AG04449 (cell line): Measurements from ENCODE around the gene NELL2.

ENCODE experiments used
- CTCF ChIA-PET: fragments of 350-600 bp; formaldehyde crosslinking; extraction: SDS; loops from one replicate; lab custom pipeline; 2021; ENCODE audit warnings: antibody characterized with exemption; lab: Yijun Ruan, JAX
- POLR2A ChIA-PET: fragments of 400-600, 350-600 bp; formaldehyde crosslinking; extraction: SDS; loops from one replicate; lab custom pipeline; 2020; ENCODE audit warnings: antibody characterized with exemption, inconsistent platforms; lab: Yijun Ruan, JAX
- DNase-seq: peaks from one replicate; pipeline ENCODE4 v3.0.0-alpha.2; 2010; ENCODE audit warnings: low read depth, low spot score
- H3K4me3 ChIP-seq: 2 replicates; pipeline ENCODE4 v1.5.1; 2011; ENCODE audit warnings: low read depth, mild to moderate bottlenecking, control low read depth, low read length
- CTCF ChIP-seq: IDR thresholded peaks from one replicate; pipeline ENCODE4 v1.5.1; 2011; ENCODE audit warnings: mild to moderate bottlenecking, moderate library complexity, low read length, control low read depth, inconsistent platforms; ENCODE audit not compliant: insufficient read depth; ENCODE audit errors: missing control alignments

The NELL2 gene

GRCh38 chr12:44526655-44527182 is 349.4 kb downstream of the NELL2 start:
- no peak for DNase-seq
- POLR2A ChIA-PET, result no interaction called here
- no peak overlapping the region for H3K4me3 ChIP-seq
- CTCF ChIA-PET, result no interaction called here
- TF ChIP-seq CTCF, result no peak

GRCh38 chr12:44525806-44526654 is 350.1 kb downstream of the NELL2 start:
- CTCF ChIA-PET, result no interaction called here
- DNase-seq, result no peak
- POLR2A ChIA-PET, result no interaction called here

GRCh38 chr12:44523828-44524227 is 352.3 kb downstream of the NELL2 start:
- DNase-seq, result no peak
- no peak for TF ChIP-seq CTCF
- H3K4me3 ChIP-seq, result no peak overlapping the region
- POLR2A ChIA-PET, result no interaction called here
- CTCF ChIA-PET, result no interaction called here

More at GRCh38 chr12:44525806-44526654, 350.1 kb downstream of the NELL2 start:
- TF ChIP-seq CTCF, result no peak
- H3K4me3 ChIP-seq, result no peak overlapping the region

GRCh38 chr12:44521702-44522101 is 354.4 kb downstream of the NELL2 start:
- no peak for TF ChIP-seq CTCF
- no peak for DNase-seq
- no peak overlapping the region for H3K4me3 ChIP-seq
- POLR2A ChIA-PET, result no interaction called here
- CTCF ChIA-PET, result no interaction called here

GRCh38 chr12:44519931-44520330 is 356.2 kb downstream of the NELL2 start:
- TF ChIP-seq CTCF, result no peak
- no peak for DNase-seq
- POLR2A ChIA-PET, result no interaction called here
- H3K4me3 ChIP-seq, result no peak overlapping the region
- CTCF ChIA-PET, result no interaction called here

GRCh38 chr12:44511289-44511688 is 364.8 kb downstream of the NELL2 start:
- no peak for DNase-seq
- ChIA-PET POLR2A (no interaction called here), CTCF (no interaction called here)
- TF ChIP-seq CTCF, result no peak
- no peak overlapping the region for H3K4me3 ChIP-seq
